MV-4-11 (cell line): ENCODE data around the gene NRP1.
"Not testable (repeated sequence)": the region's sequence is repeated elsewhere in the genome, so short reads cannot be mapped to it uniquely, and the experiment has no call there.

Experiments used
- DNase-seq: peaks from one replicate; lab custom pipeline; 2025; lab: John Stamatoyannopoulos, UW

NRP1 gene

GRCh38 chr10:33334153-33334804, at the start of gene NRP1:
TSS of gene NRP1 (minus strand) at chr10:33334667. CDS start at chr10:33334382, 285 bp downstream.
- peak; percentile 35 for DNase-seq

GRCh38 chr10:33384201-33384600, 49.7 kb upstream of the NRP1 start:
- not testable (repeated sequence) for DNase-seq

- no peak for DNase-seq
These were observed 48.6 kb upstream of the NRP1 start for GRCh38 chr10:33382921-33383713.

- DNase-seq, result no peak
These were observed 47.7 kb upstream of the NRP1 start for GRCh38 chr10:33382216-33382600.

- DNase-seq, result no peak
These were observed 47.2 kb upstream of the NRP1 start for GRCh38 chr10:33381451-33382215.

GRCh38 chr10:33377658-33378025, 43.2 kb upstream of the NRP1 start:
- DNase-seq, result no peak

- no peak for DNase-seq
These were observed 42.6 kb upstream of the NRP1 start for GRCh38 chr10:33376976-33377657.

- DNase-seq, result no peak
These were observed 42.0 kb upstream of the NRP1 start for GRCh38 chr10:33376476-33376875.

GRCh38 chr10:33373263-33373662, 38.8 kb upstream of the NRP1 start:
- DNase-seq, result no peak

- no peak for DNase-seq
These were observed 36.8 kb upstream of the NRP1 start for GRCh38 chr10:33371234-33371633.

GRCh38 chr10:33370434-33370930, 36.0 kb upstream of the NRP1 start:
- DNase-seq, result no peak

- no peak for DNase-seq
These were observed 33.6 kb upstream of the NRP1 start for GRCh38 chr10:33368086-33368485.

- DNase-seq, result peak; percentile 99
These were observed 31.5 kb upstream of the NRP1 start for GRCh38 chr10:33365871-33366411.

GRCh38 chr10:33365301-33365700, 30.8 kb upstream of the NRP1 start:
- peak; percentile 76 for DNase-seq

GRCh38 chr10:33363106-33363505, 28.6 kb upstream of the NRP1 start:
- DNase-seq, result no peak

GRCh38 chr10:33358016-33358415, 23.5 kb upstream of the NRP1 start:
- DNase-seq, result no peak

- DNase-seq, result peak; percentile 91
These were observed 20.8 kb upstream of the NRP1 start for GRCh38 chr10:33355274-33355673.

- no peak for DNase-seq
These were observed 19.4 kb upstream of the NRP1 start for GRCh38 chr10:33353853-33354252.

- DNase-seq, result no peak
These were observed 18.9 kb upstream of the NRP1 start for GRCh38 chr10:33353334-33353733.

- DNase-seq, result no peak
These were observed 18.1 kb upstream of the NRP1 start for GRCh38 chr10:33352615-33353014.

- DNase-seq, result no peak
These were observed 17.7 kb upstream of the NRP1 start for GRCh38 chr10:33352175-33352574.

- DNase-seq, result no peak
These were observed 15.6 kb upstream of the NRP1 start for GRCh38 chr10:33350041-33350440.
